Thyroid gland (tissue), 4 donors: ENCODE measurements around the gene KLF12. TPM values are rescaled to one million over a fixed set of nuclear protein-coding genes. Genes with fewer than 3 reads are reported as not detected.

Experiments
- DNase-seq, 2 donors: peaks; one replicate each; pipeline ENCODE4 v3.0.0-alpha.2; 2019
- H3K27ac ChIP-seq, 3 donors: fragments of 200-600 bp; sonication (generic); 1 replicate in 2 of 3; 2 replicates in 1 of 3; pipeline ENCODE4 v1.5.1; 2016 to 2019; ENCODE audit warnings: mild to moderate bottlenecking in 1 of 3, moderate library complexity in 1 of 3
- H3K27me3 ChIP-seq: fragments of 200-600 bp; sonication (generic); one replicate; pipeline ENCODE4 v1.5.1; 2019
- H3K36me3 ChIP-seq, 2 donors: fragments of 200-600 bp; sonication (generic); one replicate each; pipeline ENCODE4 v1.5.1; 2016 to 2019
- H3K4me1 ChIP-seq, 2 donors: fragments of 200-600 bp; sonication (generic); one replicate each; pipeline ENCODE4 v1.5.1; 2017 to 2019
- H3K4me3 ChIP-seq, 3 donors: fragments of 200-600 bp; sonication (generic); replicated peaks in 1 of 3; 1 replicate in 2 of 3; 2 replicates in 1 of 3; pipeline ENCODE4 v1.5.1; 2016; ENCODE audit warnings: mild to moderate bottlenecking in 1 of 3
- H3K9me3 ChIP-seq: fragments of 200-600 bp; sonication (generic); one replicate; pipeline ENCODE4 v1.5.1; 2017
- CTCF ChIP-seq, 6 experiments: fragments of 200-600 bp in 3 of 6; fragments of 450-650 bp in 3 of 6; sonication (generic) in 3 of 6; IDR thresholded peaks; one replicate each; pipeline ENCODE4 v1.5.1; 2016 to 2019; ENCODE audit warnings: antibody characterized with exemption in 6 of 6, mild to moderate bottlenecking in 2 of 6, inconsistent platforms in 1 of 6, moderate library complexity in 1 of 6
- POLR2A ChIP-seq, 2 donors: fragments of 450-650 bp; IDR thresholded peaks; one replicate each; pipeline ENCODE4 v1.6.1; 2017; ENCODE audit warnings: antibody characterized with exemption in 2 of 2, mild to moderate bottlenecking in 2 of 2, moderate library complexity in 1 of 2
- WGBS, 2 donors: methylation state at CpG; one replicate each; pipeline ENCODE4 v1.1.5; 2017; 5-methylcytosine and 5-hydroxymethylcytosine counted together
- intact Hi-C: fragments of 100-400 bp; cut with DNase I; formaldehyde crosslinking; loops from one replicate; pipeline ENCODE4 v1.15.1; 2023
- total RNA-seq, 4 donors: library from RNA; depleted of rRNA; stranded (reverse); fragments of >200 nt; gene quantifications; one replicate each; pipeline ENCODE4 v1.2.3, GENCODE V29; 2016

KLF12 gene
- total RNA-seq, 4 donors from 2014 or later = 3.2 to 6.1 (median 5.3) TPM

- H3K4me3 ChIP-seq = no peak overlapping the region
Measured at GRCh38 chr13:74169676-74170075, 35.5 kb upstream of the KLF12 start.

DNA sequence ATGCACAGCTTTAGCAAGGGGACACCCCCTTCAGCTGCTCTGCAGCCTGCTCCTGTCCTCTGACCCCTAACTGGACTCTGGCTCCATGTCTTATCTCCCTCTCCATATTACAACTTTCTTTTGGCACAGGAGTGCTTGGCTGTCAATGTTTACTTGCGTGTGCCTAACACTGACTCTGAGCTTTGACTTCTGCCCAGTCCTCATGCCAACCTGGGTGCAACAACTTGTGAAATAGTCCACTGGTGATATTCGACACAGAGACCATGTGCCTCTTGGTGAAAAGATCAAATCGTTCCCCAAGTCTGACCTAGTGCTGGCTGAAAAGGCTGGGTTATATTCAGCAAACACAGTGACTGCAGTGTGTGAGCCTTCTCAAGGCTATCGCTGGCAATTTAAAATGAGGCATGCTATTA, 34.1 kb upstream of the KLF12 start:
- intact Hi-C loops = no loop called here

More at GRCh38 chr13:74169676-74170075, 35.5 kb upstream of the KLF12 start:
- Histone ChIP-seq H3K4me1 (no peaks in the 10 kb centered on the region), H3K9me3 (no peaks in the 10 kb centered on the region), H3K27me3 (no peaks in the 10 kb centered on the region), H3K27ac (no peak overlapping the region), H3K36me3 (no peaks in the 10 kb centered on the region)
- DNase-seq = no peak
- no peak for TF ChIP-seq CTCF (IDR thresholded peaks at IDR 0.05)
- no peak for TF ChIP-seq POLR2A (IDR thresholded peaks at IDR 0.05)
- intact Hi-C loops = no loop called here
- 76% methylated on average over 1 of the region's 1 CpG for WGBS, 2 donors

GRCh38 chr13:74166261-74167004, 32.2 kb upstream of the KLF12 start:
- H3K27me3 ChIP-seq = no peaks in the 10 kb centered on the region
- H3K27ac ChIP-seq = no peak overlapping the region
- no peaks in the 10 kb centered on the region for H3K36me3 ChIP-seq
- TF ChIP-seq POLR2A (IDR thresholded peaks at IDR 0.05) (no peak), CTCF (IDR thresholded peaks at IDR 0.05) (no peak)
- H3K4me3 ChIP-seq = no peak overlapping the region
- intact Hi-C loops = no loop called here
- H3K4me1 ChIP-seq = no peaks in the 10 kb centered on the region
- WGBS, 2 donors = 93 to 94% methylated on average over 6 of the region's 6 CpGs
- no peak for DNase-seq
- no peaks in the 10 kb centered on the region for H3K9me3 ChIP-seq

More for the DNA sequence above, 34.1 kb upstream of the KLF12 start:
- Histone ChIP-seq H3K36me3 (no peaks in the 10 kb centered on the region), H3K9me3 (no peaks in the 10 kb centered on the region), H3K4me3 (no peak overlapping the region), H3K27ac (no peak overlapping the region), H3K4me1 (no peaks in the 10 kb centered on the region), H3K27me3 (no peaks in the 10 kb centered on the region)
- 69% methylated on average over 4 of the region's 4 CpGs for WGBS, 2 donors
- TF ChIP-seq POLR2A (IDR thresholded peaks at IDR 0.05) (no peak), CTCF (IDR thresholded peaks at IDR 0.05) (no peak)
- no peak for DNase-seq

DNA sequence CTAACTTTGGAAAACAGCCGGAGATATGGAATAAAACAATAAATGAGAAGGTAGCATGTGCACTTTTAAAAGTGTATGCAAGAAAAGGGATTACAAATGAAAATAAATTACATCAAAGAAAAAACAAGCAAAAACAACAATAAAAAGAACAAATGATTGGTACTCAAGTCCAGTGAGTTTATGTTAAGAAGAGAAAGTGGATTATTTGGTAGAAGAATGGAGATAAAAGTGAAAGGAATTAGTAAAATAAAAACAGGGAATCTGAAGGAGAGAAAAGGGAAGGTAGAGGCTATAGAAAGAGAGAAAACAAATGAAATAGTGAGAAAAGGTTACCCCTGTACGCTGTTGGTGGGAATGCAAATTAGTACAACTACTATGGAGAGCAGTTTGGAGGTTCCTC, 28.6 kb upstream of the KLF12 start:
- intact Hi-C loops = no loop called here
- H3K4me3 ChIP-seq = no peak overlapping the region
- no peak overlapping the region for H3K27ac ChIP-seq
- WGBS, 2 donors = 90 to 95% methylated on average over 2 of the region's 2 CpGs
- no peak for TF ChIP-seq POLR2A (IDR thresholded peaks at IDR 0.05)
- no peak for TF ChIP-seq CTCF (IDR thresholded peaks at IDR 0.05)
- no peaks in the 10 kb centered on the region for H3K36me3 ChIP-seq
- H3K4me1 ChIP-seq = no peaks in the 10 kb centered on the region
- H3K27me3 ChIP-seq = no peaks in the 10 kb centered on the region
- DNase-seq = no peak
- no peaks in the 10 kb centered on the region for H3K9me3 ChIP-seq

- Histone ChIP-seq H3K4me3 (no peak overlapping the region), H3K4me1 (no peaks in the 10 kb centered on the region), H3K36me3 (no peaks in the 10 kb centered on the region), H3K27ac (no peak overlapping the region), H3K9me3 (no peaks in the 10 kb centered on the region), H3K27me3 (no peaks in the 10 kb centered on the region)
- WGBS, 2 donors = 90 to 96% methylated on average over 2 of the region's 2 CpGs
- no peak for DNase-seq
- no peak for TF ChIP-seq POLR2A (IDR thresholded peaks at IDR 0.05)
- no peak for TF ChIP-seq CTCF (IDR thresholded peaks at IDR 0.05)
- intact Hi-C loops = no loop called here
Measured at GRCh38 chr13:74162135-74162534, 27.9 kb upstream of the KLF12 start.
